Gastroesophageal sphincter (tissue), 3 donors: ENCODE measurements around the gene NANOS1.

Experiments
- EP300 ChIP-seq: sonication (generic); formaldehyde crosslinking; IDR thresholded peaks from one replicate; pipeline ENCODE4 v1.6.1; 2017; ENCODE audit warnings: antibody characterized with exemption, mild to moderate bottlenecking
- POLR2A ChIP-seq, 2 donors: fragments of 450-650 bp; IDR thresholded peaks; one replicate each; pipeline ENCODE4 v1.6.1; 2017; ENCODE audit warnings: antibody characterized with exemption in 2 of 2, mild to moderate bottlenecking in 2 of 2, moderate library complexity in 1 of 2
- POLR2AphosphoS5 ChIP-seq: sonication (generic); formaldehyde crosslinking; IDR thresholded peaks from one replicate; pipeline ENCODE4 v1.6.1; 2017; ENCODE audit warnings: antibody characterized with exemption
- TF ChIP-seq, protein P1 (sequence below), 4 experiments: fragments of 200-600 bp in 2 of 4; fragments of 450-650 bp in 2 of 4; sonication (generic) in 1 of 4; IDR thresholded peaks; one replicate each; pipeline ENCODE4 v1.5.1; 2017 to 2019; ENCODE audit warnings: antibody characterized with exemption in 4 of 4, mild to moderate bottlenecking in 2 of 4, moderate library complexity in 2 of 4

GRCh38 chr10:119041326-119041725 lies 11.8 kb downstream of the NANOS1 start:
- TF ChIP-seq, protein P1, sequence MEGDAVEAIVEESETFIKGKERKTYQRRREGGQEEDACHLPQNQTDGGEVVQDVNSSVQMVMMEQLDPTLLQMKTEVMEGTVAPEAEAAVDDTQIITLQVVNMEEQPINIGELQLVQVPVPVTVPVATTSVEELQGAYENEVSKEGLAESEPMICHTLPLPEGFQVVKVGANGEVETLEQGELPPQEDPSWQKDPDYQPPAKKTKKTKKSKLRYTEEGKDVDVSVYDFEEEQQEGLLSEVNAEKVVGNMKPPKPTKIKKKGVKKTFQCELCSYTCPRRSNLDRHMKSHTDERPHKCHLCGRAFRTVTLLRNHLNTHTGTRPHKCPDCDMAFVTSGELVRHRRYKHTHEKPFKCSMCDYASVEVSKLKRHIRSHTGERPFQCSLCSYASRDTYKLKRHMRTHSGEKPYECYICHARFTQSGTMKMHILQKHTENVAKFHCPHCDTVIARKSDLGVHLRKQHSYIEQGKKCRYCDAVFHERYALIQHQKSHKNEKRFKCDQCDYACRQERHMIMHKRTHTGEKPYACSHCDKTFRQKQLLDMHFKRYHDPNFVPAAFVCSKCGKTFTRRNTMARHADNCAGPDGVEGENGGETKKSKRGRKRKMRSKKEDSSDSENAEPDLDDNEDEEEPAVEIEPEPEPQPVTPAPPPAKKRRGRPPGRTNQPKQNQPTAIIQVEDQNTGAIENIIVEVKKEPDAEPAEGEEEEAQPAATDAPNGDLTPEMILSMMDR (IDR thresholded peaks at IDR 0.05), result no peak
- TF ChIP-seq POLR2A (IDR thresholded peaks at IDR 0.05) (no peak), EP300 (no peak), POLR2AphosphoS5 (no peak)
